ENCODE measurements around the gene TGIF1.

- no peak for TF ChIP-seq ELK1 (IDR thresholded peaks at IDR 0.05; ENCODE audit: borderline replicate concordance, low read depth, low read length)
- no peak for TF ChIP-seq CTCF (conservative IDR thresholded peaks at IDR 0.05; ENCODE audit: low read depth, low read length)
- TF ChIP-seq USF2 (IDR thresholded peaks at IDR 0.05; ENCODE audit: low read depth, low read length) = no peak
- no peak for TF ChIP-seq POLR2A (IDR thresholded peaks at IDR 0.05; ENCODE audit: low read depth, low read length)
- TF ChIP-seq RAD21 (IDR thresholded peaks at IDR 0.05; ENCODE audit: low read length) = no peak
- TF ChIP-seq RCOR1 (IDR thresholded peaks at IDR 0.05; ENCODE audit: insufficient replicate concordance, low read length) = no peak
- TF ChIP-seq NFE2L2 (IDR thresholded peaks at IDR 0.05; ENCODE audit: low read depth, low read length) = no peak
- TF ChIP-seq FOS (IDR thresholded peaks at IDR 0.05; ENCODE audit: low read depth, low read length) = no peak
- no peak for TF ChIP-seq SMC3 (IDR thresholded peaks at IDR 0.05; ENCODE audit: low read depth, low read length)
Measured at GRCh38 chr18:3468833-3469232, 18.9 kb downstream of the TGIF1 start.

Measured in IMR-90 (cell line).